Type B pancreatic cell (in vitro differentiated cells): ENCODE data around the gene MAPRE2. TPM values are rescaled to one million over a fixed set of nuclear protein-coding genes. Genes with fewer than 3 reads are reported as not detected.

Experiments
- DNase-seq: peaks from one replicate; pipeline ENCODE4 v3.0.0; 2021; ENCODE audit warnings: mixed read lengths; ENCODE audit not compliant: unreplicated experiment; ENCODE audit errors: extremely low spot score
- H3K27ac Mint-ChIP-seq: 2 replicates; pipeline ENCODE4 v1.8.0; 2021; ENCODE audit warnings: mild to moderate bottlenecking, mixed read lengths
- H3K27me3 Mint-ChIP-seq: 2 replicates; pipeline ENCODE4 v1.8.0; 2021; ENCODE audit warnings: mixed read lengths
- H3K36me3 Mint-ChIP-seq: 2 replicates; pipeline ENCODE4 v1.8.0; 2021; ENCODE audit warnings: mixed read lengths
- H3K4me1 Mint-ChIP-seq: one replicate; pipeline ENCODE4 v1.8.0; 2021; ENCODE audit warnings: mixed read lengths; ENCODE audit not compliant: unreplicated experiment
- H3K4me3 Mint-ChIP-seq: 2 replicates; pipeline ENCODE4 v1.8.0; 2021; ENCODE audit warnings: mild to moderate bottlenecking, mixed read lengths
- H3K9me3 Mint-ChIP-seq: 2 replicates; pipeline ENCODE4 v1.8.0; 2021; ENCODE audit warnings: mixed read lengths
- total RNA-seq: library from RNA; stranded (reverse); gene quantifications from 2 replicates; pipeline ENCODE4 v1.2.1, GENCODE V29; 2021; ENCODE audit warnings: low replicate concordance
- TF ChIP-seq, protein P1 (sequence below): fragments of 200-600 bp; sonication (generic); conservative IDR thresholded peaks from 2 replicates; pipeline ENCODE4 v1.5.0; 2021; ENCODE audit warnings: antibody characterized with exemption, mild to moderate bottlenecking

MAPRE2 gene
- total RNA-seq, 1 donor from 2014 or later = 28.0 TPM

DNA sequence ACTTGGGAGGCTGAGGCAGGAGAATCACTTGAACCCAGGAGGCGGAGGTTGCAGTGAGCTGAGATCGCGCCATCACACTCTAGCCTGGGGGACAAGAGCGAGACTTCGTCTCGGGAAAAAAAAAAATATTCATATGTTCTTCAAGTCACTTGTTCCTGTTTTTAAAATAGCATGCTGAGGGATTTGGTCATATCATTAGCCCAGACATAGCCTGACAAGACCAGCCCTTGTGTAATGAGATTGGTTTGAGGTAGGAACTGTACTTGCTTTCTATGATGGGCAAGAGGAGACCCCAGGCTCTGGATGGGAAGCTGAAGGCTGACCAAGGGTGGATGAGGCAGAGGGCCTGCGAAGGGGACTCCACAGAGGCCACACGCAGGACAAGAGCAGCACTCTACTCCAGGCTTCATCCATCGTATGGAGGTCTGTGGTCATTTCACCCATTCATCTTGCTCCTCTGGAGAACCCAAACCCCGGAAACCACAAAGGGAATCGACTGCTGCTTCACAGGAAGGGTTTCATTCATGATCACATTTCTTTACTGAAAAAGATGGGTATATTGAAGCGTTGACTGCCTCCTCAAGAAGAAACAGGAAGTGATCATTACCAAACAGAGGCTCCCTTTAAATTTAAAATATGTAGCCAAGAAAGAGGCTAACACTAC lies 112.5 kb downstream of the MAPRE2 start:
- H3K27me3 Mint-ChIP-seq = no peaks in the 10 kb centered on the region
- TF ChIP-seq, protein P1, sequence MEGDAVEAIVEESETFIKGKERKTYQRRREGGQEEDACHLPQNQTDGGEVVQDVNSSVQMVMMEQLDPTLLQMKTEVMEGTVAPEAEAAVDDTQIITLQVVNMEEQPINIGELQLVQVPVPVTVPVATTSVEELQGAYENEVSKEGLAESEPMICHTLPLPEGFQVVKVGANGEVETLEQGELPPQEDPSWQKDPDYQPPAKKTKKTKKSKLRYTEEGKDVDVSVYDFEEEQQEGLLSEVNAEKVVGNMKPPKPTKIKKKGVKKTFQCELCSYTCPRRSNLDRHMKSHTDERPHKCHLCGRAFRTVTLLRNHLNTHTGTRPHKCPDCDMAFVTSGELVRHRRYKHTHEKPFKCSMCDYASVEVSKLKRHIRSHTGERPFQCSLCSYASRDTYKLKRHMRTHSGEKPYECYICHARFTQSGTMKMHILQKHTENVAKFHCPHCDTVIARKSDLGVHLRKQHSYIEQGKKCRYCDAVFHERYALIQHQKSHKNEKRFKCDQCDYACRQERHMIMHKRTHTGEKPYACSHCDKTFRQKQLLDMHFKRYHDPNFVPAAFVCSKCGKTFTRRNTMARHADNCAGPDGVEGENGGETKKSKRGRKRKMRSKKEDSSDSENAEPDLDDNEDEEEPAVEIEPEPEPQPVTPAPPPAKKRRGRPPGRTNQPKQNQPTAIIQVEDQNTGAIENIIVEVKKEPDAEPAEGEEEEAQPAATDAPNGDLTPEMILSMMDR = no peak
- H3K27ac Mint-ChIP-seq = no peak overlapping the region
- H3K9me3 Mint-ChIP-seq = peaks cover 14% of the 10 kb centered on the region
- H3K4me3 Mint-ChIP-seq = no peak overlapping the region
- DNase-seq = no peak
- H3K4me1 Mint-ChIP-seq = peaks cover 7% of the 10 kb centered on the region
- no peaks in the 10 kb centered on the region for H3K36me3 Mint-ChIP-seq

- Mint-ChIP-seq H3K27ac (no peak overlapping the region), H3K27me3 (peaks cover 4% of the 10 kb centered on the region), H3K4me3 (no peak overlapping the region), H3K9me3 (peaks cover 4% of the 10 kb centered on the region), H3K36me3 (no peaks in the 10 kb centered on the region), H3K4me1 (peaks cover 7% of the 10 kb centered on the region)
- DNase-seq = no peak
- TF ChIP-seq, protein P1 = no peak
Observed at GRCh38 chr18:35155398-35156117, 114.3 kb downstream of the MAPRE2 start.

DNA sequence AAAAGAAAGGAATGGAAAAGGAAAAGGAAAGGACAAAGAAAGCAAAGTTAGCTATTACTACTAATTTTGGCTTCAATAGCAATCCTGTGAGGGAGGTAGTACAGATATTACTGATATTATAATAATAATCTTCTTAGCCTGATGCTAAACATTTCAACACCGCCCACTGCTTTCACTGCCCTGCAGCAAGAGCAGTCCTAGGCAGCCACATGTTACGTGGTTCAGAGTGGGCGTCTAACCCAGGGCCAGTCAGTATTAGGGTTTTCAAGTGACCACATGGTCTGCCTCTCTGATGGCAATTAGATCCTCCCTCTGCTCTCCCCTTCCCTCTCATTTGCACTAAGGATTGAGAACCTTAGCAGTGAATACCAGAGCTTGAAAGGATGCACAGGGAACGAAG lies 116.0 kb downstream of the MAPRE2 start:
- peaks cover 7% of the 10 kb centered on the region for H3K4me1 Mint-ChIP-seq
- DNase-seq = no peak
- peaks cover 4% of the 10 kb centered on the region for H3K27me3 Mint-ChIP-seq
- no peak overlapping the region for H3K27ac Mint-ChIP-seq
- H3K4me3 Mint-ChIP-seq = no peak overlapping the region
- H3K9me3 Mint-ChIP-seq = no peaks in the 10 kb centered on the region
- H3K36me3 Mint-ChIP-seq = no peaks in the 10 kb centered on the region
- TF ChIP-seq, protein P1 = no peak

GRCh38 chr18:35158728-35159450 lies 117.7 kb downstream of the MAPRE2 start:
- TF ChIP-seq, protein P1 = no peak
- Mint-ChIP-seq H3K9me3 (no peaks in the 10 kb centered on the region), H3K4me3 (no peak overlapping the region), H3K27ac (no peak overlapping the region), H3K4me1 (peaks cover 11% of the 10 kb centered on the region), H3K36me3 (no peaks in the 10 kb centered on the region), H3K27me3 (peaks cover 4% of the 10 kb centered on the region)
- DNase-seq = no peak

DNA sequence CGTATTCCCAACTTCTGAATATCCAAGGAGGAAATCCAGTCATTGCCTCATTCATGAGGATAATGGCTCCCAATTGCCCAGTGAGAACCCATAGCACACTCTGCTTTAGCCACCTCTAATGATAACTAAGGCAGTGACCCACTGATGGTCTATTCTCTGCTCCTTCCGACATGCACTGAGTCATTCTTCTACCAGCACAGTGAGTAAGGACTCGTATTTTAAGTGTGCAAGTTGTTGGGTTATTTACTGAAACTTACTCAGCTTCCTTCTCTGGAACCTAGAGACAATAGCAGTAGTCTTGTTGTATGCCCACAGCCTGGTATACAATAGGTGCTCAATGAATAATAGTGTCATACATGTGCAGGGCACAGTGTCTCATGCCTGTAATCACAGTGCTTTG lies 118.6 kb downstream of the MAPRE2 start:
- no peak overlapping the region for H3K4me3 Mint-ChIP-seq
- H3K36me3 Mint-ChIP-seq = no peaks in the 10 kb centered on the region
- H3K9me3 Mint-ChIP-seq = no peaks in the 10 kb centered on the region
- TF ChIP-seq, protein P1 = no peak
- H3K27ac Mint-ChIP-seq = no peak overlapping the region
- peaks cover 4% of the 10 kb centered on the region for H3K27me3 Mint-ChIP-seq
- DNase-seq = no peak
- peaks cover 11% of the 10 kb centered on the region for H3K4me1 Mint-ChIP-seq
